IMR-90 (cell line): ENCODE data around the gene ADD3. TPM values are rescaled to one million over a fixed set of nuclear protein-coding genes. Genes with fewer than 3 reads are reported as not detected.

ENCODE experiments used
- ATAC-seq: fragments of 200-7000 bp; cut with Tn5 transposase; 2 replicates; pipeline ENCODE4 v1.9.1; 2020; ENCODE audit warnings: low read depth, mild to moderate bottlenecking, moderate library complexity
- BruUV-seq: library from RNA; stranded (reverse); fragments of 400-500 nt; replicated peaks from 2 replicates; lab custom pipeline; 2021; lab: Mats Ljungman, UMichigan
- CTCF ChIA-PET: fragments of 300-600 bp; formaldehyde crosslinking; extraction: SDS; loops from one replicate; lab custom pipeline; 2021; ENCODE audit warnings: antibody characterized with exemption; lab: Yijun Ruan, JAX
- POLR2A ChIA-PET: fragments of 300-600 bp; sonication (Branson Sonifier 250); formaldehyde crosslinking; loops from one replicate; lab custom pipeline; 2022; ENCODE audit warnings: antibody characterized with exemption; ENCODE audit not compliant: unreplicated experiment; lab: Charles Lee
- DNase-seq: peaks from one replicate; pipeline ENCODE4 v3.0.0; 2013
- H2AFZ ChIP-seq: replicated peaks from 2 replicates; pipeline ENCODE3; 2013; ENCODE audit warnings: low read length, mild to moderate bottlenecking; ENCODE audit not compliant: poor library complexity
- H2AK5ac ChIP-seq: 2 replicates; pipeline ENCODE4 v1.6.1; 2013; ENCODE audit warnings: low read depth, low read length, inconsistent platforms
- H2AK9ac ChIP-seq: replicated peaks from 2 replicates; pipeline ENCODE3; 2013; ENCODE audit warnings: mild to moderate bottlenecking, low read depth, low read length, moderate library complexity; ENCODE audit not compliant: poor library complexity
- H2BK120ac ChIP-seq: 2 replicates; pipeline ENCODE4 v1.6.1; 2013; ENCODE audit warnings: low read depth, low read length, inconsistent platforms
- H2BK15ac ChIP-seq: 3 replicates; pipeline ENCODE4 v1.6.1; 2013; ENCODE audit warnings: low read depth, low read length, inconsistent platforms
- H2BK20ac ChIP-seq: 2 replicates; pipeline ENCODE4 v1.6.1; 2013; ENCODE audit warnings: low read depth, mild to moderate bottlenecking, inconsistent platforms, low read length, moderate library complexity
- H2BK5ac ChIP-seq: 2 replicates; pipeline ENCODE4 v1.6.1; 2013; ENCODE audit warnings: mild to moderate bottlenecking, low read depth, low read length, inconsistent platforms; ENCODE audit not compliant: poor library complexity, severe bottlenecking
- H3K14ac ChIP-seq: replicated peaks from 2 replicates; pipeline ENCODE4 v1.6.1; 2013; ENCODE audit warnings: low read depth, low read length, inconsistent platforms
- H3K18ac ChIP-seq: 2 replicates; pipeline ENCODE4 v1.6.1; 2013; ENCODE audit warnings: low read depth, low read length, control low read depth
- H3K23ac ChIP-seq: 2 replicates; pipeline ENCODE4 v1.6.1; 2013; ENCODE audit warnings: low read depth, low read length, inconsistent platforms
- H3K27ac ChIP-seq: 2 replicates; pipeline ENCODE4 v1.5.1; 2013; ENCODE audit warnings: mild to moderate bottlenecking, control low read depth, low read length; ENCODE audit not compliant: insufficient read depth
- H3K27me3 ChIP-seq: 2 replicates; pipeline ENCODE4 v1.6.1; 2013; ENCODE audit warnings: low read length; ENCODE audit not compliant: control insufficient read depth, insufficient read depth
- H3K36me3 ChIP-seq: 2 replicates; pipeline ENCODE4 v1.6.1; 2013; ENCODE audit warnings: low read length, mixed read lengths; ENCODE audit not compliant: control insufficient read depth, insufficient read depth
- H3K4ac ChIP-seq: 2 replicates; pipeline ENCODE4 v1.6.1; 2013; ENCODE audit warnings: low read depth, low read length, inconsistent platforms
- H3K4me1 ChIP-seq: 2 replicates; pipeline ENCODE4 v1.6.1; 2013; ENCODE audit warnings: low read length, mixed read lengths; ENCODE audit not compliant: control insufficient read depth, insufficient read depth
- H3K4me2 ChIP-seq: 2 replicates; pipeline ENCODE4 v1.6.1; 2013; ENCODE audit warnings: low read depth, mild to moderate bottlenecking, control low read depth, low read length, moderate library complexity
- H3K4me3 ChIP-seq: 2 replicates; pipeline ENCODE4 v1.5.1; 2013; ENCODE audit warnings: low read depth, mild to moderate bottlenecking, control low read depth, low read length, moderate library complexity; ENCODE audit not compliant: insufficient read depth
- H3K56ac ChIP-seq: 2 replicates; pipeline ENCODE4 v1.6.1; 2013; ENCODE audit warnings: low read length, inconsistent platforms; ENCODE audit not compliant: insufficient read depth; ENCODE audit errors: extremely low read depth
- H3K79me1 ChIP-seq, 2 experiments: 2 replicates each; pipeline ENCODE4 v1.6.1; 2013; ENCODE audit warnings: low read length in 2 of 2, inconsistent platforms in 1 of 2, low read depth in 1 of 2
- H3K9ac ChIP-seq: 2 replicates; pipeline ENCODE4 v1.6.1; 2013; ENCODE audit warnings: low read depth, low read length, control low read depth
- H3K9me1 ChIP-seq: 2 replicates; pipeline ENCODE4 v1.6.1; 2013; ENCODE audit warnings: low read length, inconsistent platforms; ENCODE audit not compliant: insufficient read depth
- H3K9me3 ChIP-seq: 2 replicates; pipeline ENCODE4 v1.6.1; 2013; ENCODE audit warnings: low read length; ENCODE audit not compliant: control insufficient read depth, insufficient read depth
- H4K20me1 ChIP-seq: 2 replicates; pipeline ENCODE4 v1.6.1; 2013; ENCODE audit warnings: low read length, inconsistent platforms; ENCODE audit not compliant: insufficient read depth
- H4K5ac ChIP-seq: 2 replicates; pipeline ENCODE4 v1.6.1; 2013; ENCODE audit warnings: mild to moderate bottlenecking, low read depth, low read length, control low read depth
- H4K8ac ChIP-seq, 2 experiments: 2 replicates each; pipeline ENCODE4 v1.6.1; 2013; ENCODE audit warnings: low read depth in 2 of 2, low read length in 2 of 2, control low read depth in 1 of 2, inconsistent platforms in 1 of 2
- H4K91ac ChIP-seq: 2 replicates; pipeline ENCODE4 v1.6.1; 2013; ENCODE audit warnings: low read depth, low read length, inconsistent platforms; ENCODE audit not compliant: insufficient read depth
- BHLHE40 ChIP-seq: fragments of 150-350 bp; IDR thresholded peaks from 2 replicates; pipeline ENCODE4 v1.6.1; 2016; ENCODE audit warnings: mild to moderate bottlenecking, low read depth, low read length
- CEBPB ChIP-seq: IDR thresholded peaks from 2 replicates; pipeline ENCODE4 v1.6.1; 2012; ENCODE audit warnings: low read depth, low read length, improper control_type of control experiment
- CHD1 ChIP-seq: IDR thresholded peaks from 2 replicates; pipeline ENCODE4 v1.6.1; 2012; ENCODE audit warnings: low read depth, low read length, improper control_type of control experiment
- CTCF ChIP-seq: conservative IDR thresholded peaks from 2 replicates; pipeline ENCODE4 v1.5.1; 2012; ENCODE audit warnings: mild to moderate bottlenecking, low read depth, low read length, improper control_type of control experiment
- FOS ChIP-seq: fragments of 150-350 bp; IDR thresholded peaks from 2 replicates; pipeline ENCODE4 v1.6.1; 2016; ENCODE audit warnings: low read depth, low read length
- MAFK ChIP-seq: IDR thresholded peaks from 2 replicates; pipeline ENCODE4 v1.6.1; 2012; ENCODE audit warnings: low read depth, low read length, improper control_type of control experiment
- MAZ ChIP-seq: IDR thresholded peaks from 2 replicates; pipeline ENCODE4 v1.6.1; 2012; ENCODE audit warnings: low read depth, mild to moderate bottlenecking, low read length, improper control_type of control experiment, moderate library complexity, borderline replicate concordance
- NFE2L2 ChIP-seq: fragments of 150-350 bp; IDR thresholded peaks from 2 replicates; pipeline ENCODE4 v1.6.1; 2016; ENCODE audit warnings: low read depth, mild to moderate bottlenecking, low read length
- POLR2A ChIP-seq: IDR thresholded peaks from 2 replicates; pipeline ENCODE4 v1.6.1; 2012; ENCODE audit warnings: mild to moderate bottlenecking, low read depth, low read length
- RAD21 ChIP-seq: IDR thresholded peaks from 2 replicates; pipeline ENCODE4 v1.6.1; 2012; ENCODE audit warnings: low read length, improper control_type of control experiment
- RCOR1 ChIP-seq: IDR thresholded peaks from 2 replicates; pipeline ENCODE4 v1.6.1; 2012; ENCODE audit warnings: mild to moderate bottlenecking, low read length, improper control_type of control experiment; ENCODE audit not compliant: insufficient replicate concordance
- RFX5 ChIP-seq: IDR thresholded peaks from 2 replicates; pipeline ENCODE4 v1.8.0; 2012; ENCODE audit warnings: low read depth, mild to moderate bottlenecking, low read length, moderate library complexity
- USF2 ChIP-seq: fragments of 150-350 bp; IDR thresholded peaks from 2 replicates; pipeline ENCODE4 v1.6.1; 2017; ENCODE audit warnings: mild to moderate bottlenecking, antibody characterized with exemption, low read length, low read depth
- WGBS, 2 experiments: methylation state at CpG; one replicate each; pipeline versions ENCODE4 v1.1.5 to v1.1.7; 2013; ENCODE audit warnings: missing lambda C conversion rate in 2 of 2; ENCODE audit not compliant: insufficient read length in 1 of 2; ENCODE audit errors: extremely low coverage in 2 of 2; 5-methylcytosine and 5-hydroxymethylcytosine counted together
- dilution Hi-C: fragments of 300-500 bp; cut with HindIII; formaldehyde crosslinking; loops from one replicate; pipeline ENCODE4 v1.14.3; 2018; ENCODE audit warnings: low sequenced_read_pairs; ENCODE audit not compliant: unreplicated experiment
- in situ Hi-C: fragments of 300-500 bp; cut with MboI; formaldehyde crosslinking; loops from 3 replicates; pipeline ENCODE4 v1.14.3; 2019; ENCODE audit warnings: low sequenced_read_pairs, inconsistent platforms, mixed read lengths
- intact Hi-C: fragments of 100-400 bp; cut with micrococcal nuclease; formaldehyde crosslinking; loops from 2 replicates; pipeline ENCODE4 v1.10.0; 2022
- polyA plus RNA-seq, 3 experiments: library from polyadenylated mRNA; depleted of rRNA; stranded (reverse); fragments of >200 nt; gene quantifications; 2 replicates each; pipeline ENCODE4 v1.2.3, GENCODE V29; 2012; ENCODE audit warnings: low replicate concordance in 1 of 3
- total RNA-seq: library from RNA; depleted of rRNA; stranded (reverse); fragments of >200 nt; gene quantifications from 2 replicates; pipeline ENCODE4 v1.2.3, GENCODE V29; 2012

The ADD3 gene
- total and polyA plus RNA-seq, 2 of the 4 experiments (the other 2 are of a cell fraction): 138 to 212 TPM

- Histone ChIP-seq H3K9me3 (no peaks in the 10 kb centered on the region; the same call in 1 of the 2 replicates), H2AK5ac (no peak overlapping the region), H3K9me1 (no peaks in the 10 kb centered on the region), H2AFZ (no peak overlapping the region), H2BK120ac (no peak overlapping the region), H3K4me2 (no peak overlapping the region), H3K23ac (no peak overlapping the region), H3K36me3 (no peaks in the 10 kb centered on the region), H3K27me3 (peaks cover 40% of the 10 kb centered on the region), H3K4me3 (no peak overlapping the region), H3K79me1 (no peaks in the 10 kb centered on the region), H3K14ac (no peak overlapping the region), H4K91ac (no peak overlapping the region), H3K4ac (no peak overlapping the region), H3K9ac (no peak overlapping the region), H2AK9ac (no peak overlapping the region), H2BK20ac (no peak overlapping the region), H2BK15ac (no peak overlapping the region), H3K18ac (no peak overlapping the region), H3K27ac (no peak overlapping the region), H3K4me1 (no peaks in the 10 kb centered on the region), H4K20me1 (no peaks in the 10 kb centered on the region), H4K8ac (no peak overlapping the region), H2BK5ac (no peak overlapping the region), H3K56ac (no peak overlapping the region), H4K5ac (no peak overlapping the region)
- ATAC-seq: no peak
- TF ChIP-seq CHD1 (no peak), RFX5 (no peak), MAZ (no peak), BHLHE40 (no peak), CTCF (no peak), CEBPB (no peak), FOS (no peak), POLR2A (no peak), MAFK (no peak), NFE2L2 (no peak), RCOR1 (no peak), USF2 (no peak), RAD21 (no peak)
- CTCF ChIA-PET: interaction anchor here (0.6 to 2.4 kb wide), 2 partner anchors 35 to 119 kb away, joined by 4 to 6 read pairs; no protein-coding TSS in a partner anchor
- intact Hi-C loops: no loop called here
- BruUV-seq: no TSS peak
- in situ Hi-C loops: no loop called here
- no CpG with 5 or more reads among the region's 4 CpGs for WGBS, 2 experiments
- no peak for DNase-seq
- POLR2A ChIA-PET: no interaction called here
- dilution Hi-C loops: no loop called here
Measured at GRCh38 chr10:110160081-110160480, 152.3 kb downstream of the ADD3 start.
